OCI-LY7 (cell line): ENCODE results near the gene GPATCH2L. TPM values are rescaled to one million over a fixed set of nuclear protein-coding genes. Genes with fewer than 3 reads are reported as not detected.

ENCODE experiments used
- BruUV-seq: library from RNA; stranded (reverse); fragments of 400-500 nt; replicated peaks from 2 replicates; lab custom pipeline; 2021; lab: Mats Ljungman, UMichigan
- CTCF ChIA-PET: fragments of 300-600 bp; sonication (Branson Sonifier 250); formaldehyde crosslinking; loops from one replicate; lab custom pipeline; 2022; ENCODE audit warnings: antibody characterized with exemption; ENCODE audit not compliant: unreplicated experiment; lab: Charles Lee
- POLR2A ChIA-PET: fragments of 300-600 bp; sonication (Branson Sonifier 250); formaldehyde crosslinking; loops from one replicate; lab custom pipeline; 2022; ENCODE audit warnings: antibody characterized with exemption; lab: Charles Lee
- DNase-seq: peaks from one replicate; pipeline ENCODE4 v3.0.0-alpha.2; 2015; ENCODE audit warnings: low spot score
- H2AFZ ChIP-seq: fragments of 200-600 bp; sonication (generic), shearing (Covaris generic); 2 replicates; pipeline ENCODE4 v1.6.1; 2014; ENCODE audit warnings: mild to moderate bottlenecking, antibody characterized with exemption, low read length, moderate library complexity
- H3K27ac ChIP-seq: fragments of 200-600 bp; sonication (generic); 2 replicates; pipeline ENCODE4 v1.5.1; 2014; ENCODE audit warnings: mixed run types, low read depth, mild to moderate bottlenecking, moderate library complexity, low read length, inconsistent platforms; ENCODE audit not compliant: poor library complexity, severe bottlenecking
- H3K36me3 ChIP-seq: fragments of 200-600 bp; sonication (generic); 2 replicates; pipeline ENCODE4 v1.6.1; 2014; ENCODE audit warnings: mild to moderate bottlenecking, antibody characterized with exemption, low read length, moderate library complexity, mixed read lengths; ENCODE audit not compliant: insufficient read depth
- H3K4me1 ChIP-seq: fragments of 200-600 bp; sonication (generic); 2 replicates; pipeline ENCODE4 v1.5.1; 2014; ENCODE audit warnings: mild to moderate bottlenecking, low read length; ENCODE audit not compliant: insufficient read depth, poor library complexity, severe bottlenecking
- H3K4me2 ChIP-seq: fragments of 200-600 bp; sonication (generic); 2 replicates; pipeline ENCODE4 v1.6.1; 2014; ENCODE audit warnings: mild to moderate bottlenecking, low read length
- H3K4me3 ChIP-seq: fragments of 200-600 bp; sonication (generic); 2 replicates; pipeline ENCODE4 v1.5.1; 2014; ENCODE audit warnings: mild to moderate bottlenecking, low read depth, low read length; ENCODE audit not compliant: poor library complexity, severe bottlenecking
- H3K79me2 ChIP-seq: fragments of 200-600 bp; sonication (generic); 2 replicates; pipeline ENCODE4 v1.6.1; 2016; ENCODE audit warnings: low read depth, mild to moderate bottlenecking, low read length, moderate library complexity, mixed read lengths; ENCODE audit not compliant: insufficient read depth
- H3K9me2 ChIP-seq: fragments of 200-600 bp; sonication (generic); 2 replicates; pipeline ENCODE4 v1.6.1; 2016; ENCODE audit warnings: mild to moderate bottlenecking, low read length, mixed read lengths; ENCODE audit not compliant: insufficient read depth
- H3K9me3 ChIP-seq: fragments of 200-600 bp; sonication (generic); 2 replicates; pipeline ENCODE4 v1.6.1; 2014; ENCODE audit warnings: mild to moderate bottlenecking, mixed run types, low read length, mixed read lengths
- H4K20me1 ChIP-seq: fragments of 200-600 bp; sonication (generic); 2 replicates; pipeline ENCODE4 v1.6.1; 2014; ENCODE audit warnings: mild to moderate bottlenecking, antibody characterized with exemption, low read length, moderate library complexity, mixed read lengths; ENCODE audit not compliant: insufficient read depth
- EZH2phosphoT487 ChIP-seq: fragments of 200-600 bp; sonication (generic); IDR thresholded peaks from 2 replicates; pipeline ENCODE4 v1.6.1; 2018; ENCODE audit warnings: low read depth, borderline replicate concordance, mild to moderate bottlenecking, mixed run types, antibody characterized with exemption, low read length, moderate library complexity, mixed read lengths
- intact Hi-C: fragments of 100-400 bp; cut with micrococcal nuclease; formaldehyde crosslinking; loops from one replicate; pipeline ENCODE4 v1.10.0; 2022; ENCODE audit not compliant: unreplicated experiment
- total RNA-seq, 2 experiments: library from RNA; depleted of rRNA in 1 of 2; stranded (reverse); fragments of >200 nt in 1 of 2; shearing (Covaris generic) in 1 of 2; gene quantifications; 2 replicates each; pipeline ENCODE4 v1.2.3, GENCODE V29; 2014 to 2022
- TF ChIP-seq, protein P1 (sequence below): fragments of 200-600 bp; sonication (generic); conservative IDR thresholded peaks from 2 replicates; pipeline ENCODE4 v1.5.1; 2014; ENCODE audit warnings: mild to moderate bottlenecking, antibody characterized with exemption, low read length, moderate library complexity, mixed read lengths

The GPATCH2L gene
- total RNA-seq, 2 experiments from 2014 or later: 41.9 to 59.0 TPM

DNA sequence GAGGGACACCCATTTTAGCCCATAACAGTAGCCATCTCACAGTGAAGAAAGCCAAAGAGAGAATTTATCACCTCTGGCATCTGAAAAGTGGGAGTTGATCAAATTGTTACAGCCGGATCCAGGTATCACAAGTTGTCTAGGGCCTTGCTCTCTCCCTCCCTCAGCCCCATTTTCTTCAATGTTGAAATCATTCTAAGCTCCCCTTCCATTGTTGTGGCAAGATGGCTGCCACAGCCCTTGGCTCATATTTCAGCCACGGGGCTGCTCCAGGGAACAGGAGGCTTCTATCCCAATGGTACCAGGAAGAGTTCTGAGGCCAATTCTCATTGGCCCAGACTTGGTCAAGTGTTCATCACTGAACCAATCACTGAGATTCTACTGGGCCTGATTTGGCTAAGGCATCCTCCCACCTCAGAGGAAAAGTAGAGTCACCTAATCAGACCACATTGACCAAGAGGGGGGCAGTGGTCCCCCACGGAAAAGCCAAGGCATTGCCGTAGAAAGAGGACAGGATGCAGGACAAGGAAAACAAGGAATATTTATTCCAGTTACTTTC is 106.2 kb downstream of the GPATCH2L start:
- TF ChIP-seq, protein P1, sequence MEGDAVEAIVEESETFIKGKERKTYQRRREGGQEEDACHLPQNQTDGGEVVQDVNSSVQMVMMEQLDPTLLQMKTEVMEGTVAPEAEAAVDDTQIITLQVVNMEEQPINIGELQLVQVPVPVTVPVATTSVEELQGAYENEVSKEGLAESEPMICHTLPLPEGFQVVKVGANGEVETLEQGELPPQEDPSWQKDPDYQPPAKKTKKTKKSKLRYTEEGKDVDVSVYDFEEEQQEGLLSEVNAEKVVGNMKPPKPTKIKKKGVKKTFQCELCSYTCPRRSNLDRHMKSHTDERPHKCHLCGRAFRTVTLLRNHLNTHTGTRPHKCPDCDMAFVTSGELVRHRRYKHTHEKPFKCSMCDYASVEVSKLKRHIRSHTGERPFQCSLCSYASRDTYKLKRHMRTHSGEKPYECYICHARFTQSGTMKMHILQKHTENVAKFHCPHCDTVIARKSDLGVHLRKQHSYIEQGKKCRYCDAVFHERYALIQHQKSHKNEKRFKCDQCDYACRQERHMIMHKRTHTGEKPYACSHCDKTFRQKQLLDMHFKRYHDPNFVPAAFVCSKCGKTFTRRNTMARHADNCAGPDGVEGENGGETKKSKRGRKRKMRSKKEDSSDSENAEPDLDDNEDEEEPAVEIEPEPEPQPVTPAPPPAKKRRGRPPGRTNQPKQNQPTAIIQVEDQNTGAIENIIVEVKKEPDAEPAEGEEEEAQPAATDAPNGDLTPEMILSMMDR: no peak
- no peak for TF ChIP-seq EZH2phosphoT487
- CTCF ChIA-PET: no interaction called here
- Histone ChIP-seq H3K4me3 (no peak overlapping the region), H3K4me1 (no peaks in the 10 kb centered on the region), H3K36me3 (no peaks in the 10 kb centered on the region), H4K20me1 (no peaks in the 10 kb centered on the region), H3K79me2 (no peaks in the 10 kb centered on the region), H3K4me2 (no peak overlapping the region), H3K9me2 (no peaks in the 10 kb centered on the region), H2AFZ (no peak overlapping the region), H3K9me3 (no peaks in the 10 kb centered on the region), H3K27ac (no peak overlapping the region)
- intact Hi-C loops: no loop called here
- BruUV-seq: no TSS peak
- DNase-seq: no peak
- POLR2A ChIA-PET: interaction anchor here (0.6 kb wide), 1 partner anchor 52 kb away, joined by 3 read pairs; no protein-coding TSS in a partner anchor

DNA sequence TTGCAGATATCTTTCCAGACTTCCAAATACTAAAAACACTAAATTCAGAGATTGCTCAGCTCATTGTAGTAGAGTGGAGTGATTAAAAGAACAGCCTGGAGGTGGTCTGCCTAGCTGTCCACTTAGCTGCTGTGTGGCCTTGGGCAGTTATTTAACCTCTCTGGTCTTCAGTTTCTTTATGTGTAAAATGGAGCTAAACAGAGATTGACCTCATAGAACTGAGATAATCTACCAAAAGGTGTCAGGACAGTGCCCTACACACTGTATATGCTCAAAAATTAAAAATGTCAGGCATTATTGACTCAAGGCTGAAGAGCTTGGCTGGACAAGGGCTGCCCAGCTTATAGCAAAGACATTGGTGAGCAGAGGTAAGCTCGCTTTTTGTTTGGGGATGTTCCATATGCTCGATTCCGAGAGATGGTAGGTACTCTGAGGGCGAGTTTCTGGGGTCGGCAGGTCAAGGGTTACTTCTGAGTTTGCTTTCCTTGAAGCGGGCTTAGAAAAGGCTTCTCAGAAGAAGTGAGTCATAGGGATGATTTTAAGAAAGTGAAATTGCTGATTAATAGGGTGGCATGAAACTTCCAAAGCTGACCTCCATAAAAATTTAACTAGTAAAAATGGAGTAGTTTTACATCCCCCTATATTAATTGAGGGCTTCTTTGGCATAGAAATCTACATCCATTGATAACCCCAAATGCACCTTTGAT is 107.5 kb downstream of the GPATCH2L start:
- POLR2A ChIA-PET: interaction anchor here (0.6 to 1.1 kb wide), 3 partner anchors 148 to 468 kb away, joined by 3 read pairs; no protein-coding TSS in a partner anchor
- Histone ChIP-seq H3K79me2 (no peaks in the 10 kb centered on the region), H3K9me3 (no peaks in the 10 kb centered on the region), H3K27ac (no peak overlapping the region), H4K20me1 (no peaks in the 10 kb centered on the region), H3K4me2 (no peak overlapping the region), H3K4me3 (no peak overlapping the region), H3K36me3 (no peaks in the 10 kb centered on the region), H2AFZ (no peak overlapping the region), H3K9me2 (no peaks in the 10 kb centered on the region), H3K4me1 (no peaks in the 10 kb centered on the region)
- no peak for DNase-seq
- intact Hi-C loops: no loop called here
- no peak for TF ChIP-seq EZH2phosphoT487
- TF ChIP-seq, protein P1: no peak
- BruUV-seq: no TSS peak
- CTCF ChIA-PET: no interaction called here

DNA sequence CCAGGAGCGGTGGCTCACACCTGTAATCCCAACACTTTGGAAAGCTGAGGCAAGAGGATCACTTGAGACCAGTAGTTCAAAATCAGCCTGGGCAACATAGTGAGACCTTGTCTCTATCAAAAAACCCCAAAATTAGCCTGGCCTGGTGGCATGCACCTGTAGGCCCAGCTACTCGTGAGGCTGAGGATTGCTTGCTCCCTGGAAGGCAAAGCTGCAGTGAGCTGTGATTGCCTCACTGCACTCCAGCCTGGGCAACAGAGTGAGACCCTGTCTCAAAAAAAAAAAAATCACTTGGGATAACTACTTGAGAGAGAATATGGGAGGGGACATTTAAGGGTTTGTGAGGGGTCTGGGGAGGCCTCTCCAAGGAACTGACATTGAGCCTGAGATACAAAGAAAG is 109.0 kb downstream of the GPATCH2L start:
- no peak overlapping the region for H3K4me3 ChIP-seq
- no peaks in the 10 kb centered on the region for H3K9me3 ChIP-seq
- no peaks in the 10 kb centered on the region for H3K79me2 ChIP-seq
- H3K27ac ChIP-seq: no peak overlapping the region
- intact Hi-C loops: no loop called here
- no peak overlapping the region for H3K4me2 ChIP-seq
- TF ChIP-seq, protein P1: no peak
- TF ChIP-seq EZH2phosphoT487: no peak
- H3K4me1 ChIP-seq: no peaks in the 10 kb centered on the region
- no peaks in the 10 kb centered on the region for H4K20me1 ChIP-seq
- ChIA-PET CTCF (no interaction called here), POLR2A (interaction anchor here (0.6 to 1.1 kb wide), 2 partner anchors 10 to 22 kb away, joined by 3 read pairs; no protein-coding TSS in a partner anchor)
- no peak overlapping the region for H2AFZ ChIP-seq
- H3K36me3 ChIP-seq: no peaks in the 10 kb centered on the region
- BruUV-seq: no TSS peak
- no peaks in the 10 kb centered on the region for H3K9me2 ChIP-seq
- no peak for DNase-seq
